Activated CD4-positive, CD25-positive, alpha-beta regulatory T cell treated with anti-CD3 and anti-CD28 coated beads, Interleukin-2, amount 50 U/mL, for 24 hours (primary cell): Measurements from ENCODE around the gene FAM50B.
A peak's percentile ranks its signal among the peaks of the same experiment; 100 is the strongest.

ENCODE experiments used
- ATAC-seq, 2 donors: fragments of 150-1000 bp; cut with Tn5 transposase; one replicate each; pipeline ENCODE4 v1.10.0; 2021; ENCODE audit warnings: mild to moderate bottlenecking in 1 of 2, moderate library complexity in 1 of 2

Gene FAM50B

GRCh38 chr6:3822747-3823445 lies 26.3 kb upstream of the FAM50B start:
- no peak for ATAC-seq

DNA sequence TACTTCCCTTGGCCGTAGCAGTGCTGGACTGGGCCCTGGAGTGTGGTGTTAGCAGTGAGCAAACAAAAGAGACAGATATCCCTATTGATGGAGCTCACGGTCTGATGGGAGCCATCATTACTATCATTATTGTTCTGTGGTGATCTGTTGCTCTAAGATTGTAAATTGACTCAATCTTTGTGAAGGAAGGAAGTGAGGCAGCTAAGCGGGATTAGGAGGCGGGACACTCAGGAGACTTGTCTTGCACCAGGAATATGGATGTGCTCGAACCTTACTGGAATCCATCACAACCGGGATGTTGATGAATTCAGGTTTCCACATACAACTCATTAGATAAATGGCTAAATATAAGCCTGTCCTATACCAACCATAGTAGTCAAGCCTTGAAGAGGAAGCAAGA lies 25.5 kb upstream of the FAM50B start:
- ATAC-seq: no peak

GRCh38 chr6:3825331-3825831 lies 23.8 kb upstream of the FAM50B start:
- ATAC-seq: no peak

DNA sequence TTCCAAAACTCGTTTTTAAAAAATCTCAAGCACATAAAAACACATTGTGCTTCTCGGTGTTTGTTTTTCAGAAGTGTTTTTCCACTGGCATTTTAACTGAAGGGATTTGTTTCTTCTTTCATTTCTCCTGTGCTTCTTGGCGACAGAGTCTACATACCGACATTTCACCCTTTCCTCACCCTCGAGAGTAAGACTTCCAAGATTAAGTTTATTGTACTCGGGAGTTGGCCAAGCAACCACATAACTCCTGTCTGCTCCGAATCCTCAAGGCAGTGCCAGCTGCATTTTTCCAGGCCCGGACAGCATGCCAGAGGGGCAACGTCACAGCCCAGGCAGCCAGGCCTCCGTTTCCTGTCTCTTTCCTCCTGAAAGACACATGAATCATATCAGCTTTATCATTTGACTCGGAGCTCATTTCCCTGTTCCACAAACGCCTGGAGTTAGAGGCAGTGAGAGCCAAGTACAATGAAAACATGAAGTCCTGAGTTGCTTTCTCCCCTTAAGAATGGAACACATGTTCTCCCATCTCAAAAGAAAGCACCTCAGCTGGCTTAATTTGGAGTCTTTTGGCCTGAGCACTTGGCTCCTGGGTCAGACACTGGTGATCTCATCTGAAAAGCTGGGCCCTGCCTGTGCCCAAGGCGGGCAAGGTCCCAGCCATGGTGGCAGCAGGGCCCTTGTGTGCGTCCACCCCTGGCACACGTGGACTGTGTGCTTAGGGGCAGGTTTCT lies 23.2 kb upstream of the FAM50B start:
- ATAC-seq: no peak

DNA sequence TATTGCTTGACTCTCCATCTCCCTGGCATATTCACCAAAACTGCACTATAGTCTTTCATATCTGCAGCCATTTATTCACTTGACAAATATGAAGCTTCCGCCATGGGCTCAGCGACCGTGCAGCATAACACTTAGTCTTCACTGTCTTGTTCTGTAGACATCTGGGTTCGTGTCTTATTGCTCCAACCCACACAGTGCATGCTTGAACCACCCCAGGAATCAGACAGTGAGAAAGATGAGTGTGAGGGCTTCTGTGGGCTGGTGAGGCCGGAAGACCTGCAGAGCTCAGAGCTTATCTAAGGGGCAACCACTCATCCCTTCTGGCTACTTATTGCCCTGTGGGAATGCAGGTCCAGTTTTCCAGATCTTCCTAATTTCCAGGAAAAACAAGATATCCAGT lies 19.9 kb upstream of the FAM50B start:
- ATAC-seq: no peak

GRCh38 chr6:3830806-3831205 lies 18.4 kb upstream of the FAM50B start:
- ATAC-seq: no peak

GRCh38 chr6:3831761-3832530 lies 17.2 kb upstream of the FAM50B start:
- ATAC-seq: no peak

DNA sequence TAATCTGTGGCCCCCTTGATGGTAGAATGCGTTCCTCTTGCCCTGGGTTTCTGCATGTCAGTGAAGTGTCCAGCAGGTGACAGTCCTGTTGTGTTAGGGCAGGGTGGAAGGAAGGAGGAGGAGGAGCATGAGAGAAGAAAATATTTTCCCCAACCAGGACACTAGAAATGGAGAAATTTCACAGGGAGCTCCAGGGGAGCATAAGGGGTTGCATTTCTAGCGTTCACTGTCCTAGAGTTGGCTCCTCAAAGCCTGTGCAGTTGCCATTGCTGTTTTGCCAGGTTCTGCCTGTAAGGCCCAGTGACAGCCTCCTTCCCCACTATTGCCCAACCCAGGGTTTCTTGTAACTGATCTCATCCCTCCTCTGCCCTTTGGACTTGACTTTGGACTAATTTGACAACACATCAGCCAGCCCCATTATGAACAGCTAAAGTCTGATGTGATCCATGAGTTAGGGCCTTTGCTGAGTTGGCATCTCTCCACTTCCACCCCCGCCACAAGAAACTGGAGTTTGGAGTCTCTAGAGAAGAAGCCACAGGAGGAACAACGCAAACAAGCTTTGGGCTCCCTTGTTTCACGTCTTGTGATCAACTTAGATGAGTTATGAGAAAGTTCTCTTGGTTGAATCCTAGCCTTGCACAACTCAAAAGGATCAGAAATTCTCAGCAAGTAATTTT lies 14.0 kb upstream of the FAM50B start:
- no peak for ATAC-seq

- no peak for ATAC-seq
These were observed 13.4 kb upstream of the FAM50B start for GRCh38 chr6:3835785-3836184.

- ATAC-seq: no peak
These were observed 12.6 kb upstream of the FAM50B start for GRCh38 chr6:3836566-3836965.

DNA sequence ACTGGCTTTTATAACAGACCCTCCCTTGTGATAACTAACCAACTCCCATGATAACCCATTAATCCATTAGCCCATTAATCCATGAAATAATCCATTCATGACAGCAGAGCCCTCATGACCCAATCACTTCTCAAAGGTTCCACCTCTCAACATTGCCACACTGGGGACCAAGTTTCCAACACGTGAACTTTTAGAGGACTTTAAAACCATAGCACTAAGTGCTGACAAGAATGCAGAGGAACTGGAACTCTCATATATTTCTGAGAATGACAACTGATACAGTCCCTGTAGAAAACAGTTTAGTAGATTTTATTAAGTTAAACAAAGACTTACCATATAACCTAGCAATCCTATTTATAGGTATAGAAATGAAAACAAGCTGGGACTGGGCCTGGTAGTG lies 11.4 kb upstream of the FAM50B start:
- ATAC-seq: no peak

DNA sequence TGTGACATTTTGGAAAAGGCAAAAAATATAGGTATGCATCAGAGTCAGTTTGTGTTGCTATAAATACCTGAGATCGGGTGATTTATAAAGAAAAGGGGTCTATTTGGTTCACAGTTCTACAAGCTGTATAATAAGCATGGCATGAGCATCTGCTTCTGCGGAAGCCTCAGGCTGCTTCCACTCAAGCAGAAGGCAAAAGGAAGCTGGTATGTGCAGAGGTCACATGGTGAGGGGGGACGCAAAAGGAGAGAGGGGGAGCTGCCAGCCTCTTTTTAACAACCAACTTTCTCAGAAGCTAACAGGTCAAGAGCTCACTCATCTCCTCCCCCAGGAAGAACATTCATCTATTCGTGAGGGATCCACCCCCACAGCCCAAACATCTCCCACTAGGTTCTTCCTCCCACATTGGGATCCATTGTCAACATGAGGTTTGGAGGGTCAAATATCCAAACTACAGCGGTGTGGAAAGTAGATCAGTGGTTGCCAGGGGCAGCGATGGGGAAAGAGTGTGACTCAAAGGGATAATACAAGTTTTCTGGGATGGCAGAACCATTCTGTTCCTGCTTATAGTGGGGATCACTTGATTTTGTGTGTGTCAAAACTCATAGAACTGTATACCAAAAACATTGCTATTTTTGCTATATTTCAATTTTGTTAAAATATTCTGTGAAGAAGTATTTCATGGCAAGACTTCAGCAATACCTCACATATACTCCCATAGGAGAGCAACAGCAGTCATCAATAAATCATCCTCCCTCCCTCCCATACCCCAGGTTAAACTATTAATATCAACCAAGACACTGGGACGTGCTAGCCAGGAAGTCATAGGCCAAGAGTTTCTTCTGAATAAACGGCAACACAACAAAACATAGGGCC lies 9.9 kb upstream of the FAM50B start:
- ATAC-seq: no peak

DNA sequence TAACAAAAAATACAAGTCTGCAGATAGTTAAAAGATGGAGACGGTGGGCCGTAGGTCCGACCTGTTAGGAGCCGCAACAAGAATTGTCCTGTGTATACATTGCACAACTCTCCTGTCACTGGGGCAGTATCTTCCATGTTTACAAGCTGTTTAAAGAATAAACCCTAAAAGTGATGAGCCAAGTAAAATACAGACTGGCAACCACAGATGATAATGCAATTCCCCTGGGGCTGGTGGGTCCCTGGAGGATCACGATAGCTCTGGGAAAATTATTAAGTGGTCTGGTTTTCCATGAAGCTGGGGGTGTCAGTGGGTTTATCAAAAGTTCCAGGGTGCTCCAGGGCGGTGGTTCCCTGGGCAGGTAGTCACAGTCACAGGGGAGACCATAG lies 8.1 kb upstream of the FAM50B start:
- no peak for ATAC-seq

GRCh38 chr6:3841711-3842565 lies 7.2 kb upstream of the FAM50B start:
- ATAC-seq: no peak

DNA sequence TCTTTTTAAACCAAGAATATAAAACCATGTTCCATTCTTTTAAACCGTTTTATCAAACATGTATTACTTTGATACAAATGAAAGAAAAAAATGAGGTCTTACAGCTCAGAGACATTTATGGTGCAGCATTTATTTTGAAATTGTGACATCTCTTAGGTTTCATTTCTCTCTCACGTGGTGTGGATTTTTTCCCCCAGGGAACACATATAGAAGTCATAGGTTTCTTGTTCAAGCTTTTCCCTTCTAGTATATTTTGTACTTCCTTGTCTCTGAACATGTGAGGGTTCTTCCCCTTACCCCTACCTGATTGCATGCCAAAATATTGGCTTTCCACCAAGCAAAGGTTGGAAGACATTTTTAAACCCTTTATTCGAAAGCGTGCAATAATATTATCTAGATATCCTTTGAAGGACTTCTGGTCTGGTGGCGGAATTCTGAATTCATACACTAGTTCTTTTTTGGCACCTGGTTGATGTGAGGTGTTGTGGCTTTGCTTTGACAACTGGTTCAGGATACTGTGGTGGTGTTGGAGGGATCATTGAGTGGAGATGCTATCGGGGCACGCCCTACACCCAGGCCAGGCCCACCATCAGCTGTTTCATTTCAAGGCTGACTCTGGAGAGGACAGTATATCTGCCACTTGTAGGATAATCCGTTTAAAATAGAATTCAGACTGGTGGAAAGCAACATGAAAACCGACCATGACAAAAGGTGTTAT lies 5.6 kb upstream of the FAM50B start:
- no peak for ATAC-seq

GRCh38 chr6:3844097-3844463 lies 5.1 kb upstream of the FAM50B start:
- no peak for ATAC-seq

DNA sequence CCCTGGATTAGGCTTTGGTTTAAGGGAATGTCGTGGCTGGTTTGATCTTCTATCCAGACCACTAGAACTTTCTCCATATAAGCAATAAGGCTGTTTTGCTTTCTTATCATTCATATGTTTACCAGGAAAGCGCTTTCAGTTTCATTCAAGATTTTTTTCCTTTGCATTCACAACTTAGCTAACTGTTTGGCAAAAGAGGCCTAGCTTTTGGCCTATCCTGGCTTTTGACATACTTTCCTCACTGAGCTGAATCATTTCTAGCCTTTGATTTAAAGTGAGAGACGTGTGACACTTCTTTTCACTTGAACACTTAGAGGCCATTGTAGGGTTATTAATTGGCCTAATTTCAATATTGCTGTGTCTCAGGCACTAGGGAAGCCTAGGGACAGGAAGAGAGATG lies 1.7 kb upstream of the FAM50B start:
- peak in 1 of 2 donors; percentile 3 for ATAC-seq

- ATAC-seq: no peak
These were observed 793 bp upstream of the FAM50B start for GRCh38 chr6:3848380-3848779.

DNA sequence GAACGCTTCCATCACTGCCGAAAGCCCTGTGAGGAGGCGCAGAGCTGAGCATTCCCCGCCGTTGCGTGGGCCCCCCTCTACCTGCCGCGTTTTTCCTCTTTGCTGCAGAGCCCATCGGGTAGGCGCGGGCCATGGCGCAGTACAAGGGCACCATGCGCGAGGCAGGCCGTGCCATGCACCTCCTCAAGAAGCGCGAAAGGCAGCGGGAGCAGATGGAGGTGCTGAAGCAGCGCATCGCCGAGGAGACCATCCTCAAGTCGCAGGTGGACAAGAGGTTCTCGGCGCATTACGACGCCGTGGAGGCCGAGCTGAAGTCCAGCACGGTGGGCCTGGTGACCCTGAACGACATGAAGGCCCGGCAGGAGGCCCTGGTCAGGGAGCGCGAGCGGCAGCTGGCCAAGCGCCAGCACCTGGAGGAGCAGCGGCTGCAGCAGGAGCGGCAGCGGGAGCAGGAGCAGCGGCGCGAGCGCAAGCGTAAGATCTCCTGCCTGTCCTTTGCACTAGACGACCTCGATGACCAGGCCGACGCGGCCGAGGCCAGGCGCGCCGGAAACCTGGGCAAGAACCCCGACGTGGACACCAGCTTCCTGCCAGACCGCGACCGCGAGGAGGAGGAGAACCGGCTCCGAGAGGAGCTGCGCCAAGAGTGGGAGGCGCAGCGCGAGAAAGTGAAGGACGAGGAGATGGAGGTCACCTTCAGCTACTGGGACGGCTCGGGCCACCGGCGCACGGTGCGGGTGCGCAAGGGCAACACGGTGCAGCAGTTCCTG lies 693 bp downstream of the FAM50B start:
- ATAC-seq: no peak
